ENCODE measurements around the gene HAUS2.
"Not testable (repeated sequence)": the region's sequence is repeated elsewhere in the genome, so short reads cannot be mapped to it uniquely, and the experiment has no call there.

Gene HAUS2

DNA sequence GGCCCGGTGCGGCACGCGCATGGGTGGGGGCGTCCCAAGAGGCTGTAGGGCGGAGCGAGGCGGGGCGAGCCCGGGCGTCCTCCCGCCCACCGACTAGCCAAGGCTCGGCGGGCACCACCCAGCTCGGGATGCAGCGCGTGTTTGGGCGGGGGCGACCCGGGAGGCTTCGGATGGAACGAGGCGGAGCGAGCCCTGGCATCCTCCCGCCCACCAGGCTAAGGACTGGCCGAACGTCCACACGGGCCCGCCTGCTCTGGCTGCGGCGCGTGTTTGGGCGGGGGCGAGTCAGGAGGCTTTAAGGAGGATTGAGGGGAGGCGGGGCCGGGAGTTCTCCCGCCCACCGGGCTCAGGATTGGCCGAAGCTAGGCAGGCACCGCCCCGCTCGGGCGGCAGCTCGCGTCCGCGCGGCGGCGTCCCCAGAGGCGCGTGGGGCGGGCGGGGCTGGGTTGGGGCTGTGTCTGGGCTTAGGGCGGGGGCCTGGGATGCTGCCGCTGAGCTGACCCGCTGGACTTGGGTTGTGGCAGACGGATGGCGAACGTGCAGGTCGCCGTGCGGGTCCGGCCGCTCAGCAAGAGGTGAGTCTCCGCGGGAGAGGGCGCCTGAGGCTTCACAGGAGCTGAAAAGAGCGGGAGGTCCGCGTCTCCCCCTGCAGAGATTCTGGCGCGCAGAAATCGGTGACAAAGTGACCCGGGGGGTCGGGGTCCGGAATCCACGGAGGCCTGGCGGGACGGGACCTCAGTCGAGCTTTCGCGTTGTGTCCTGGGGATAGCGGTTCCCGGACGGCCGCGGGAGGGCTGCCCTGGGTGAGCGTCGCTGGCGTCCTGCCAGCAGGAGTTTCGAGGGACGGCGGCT is 26.8 kb downstream of the HAUS2 start, which contains the start of gene STARD9:
STARD9 (plus strand) TSS at position 419 of the 852 bp plus-strand sequence; CDS start at position 529, 110 bp downstream.
- in situ Hi-C loops (cut with MboI; ENCODE audit: low sequenced_read_pairs) = no loop called here

DNA sequence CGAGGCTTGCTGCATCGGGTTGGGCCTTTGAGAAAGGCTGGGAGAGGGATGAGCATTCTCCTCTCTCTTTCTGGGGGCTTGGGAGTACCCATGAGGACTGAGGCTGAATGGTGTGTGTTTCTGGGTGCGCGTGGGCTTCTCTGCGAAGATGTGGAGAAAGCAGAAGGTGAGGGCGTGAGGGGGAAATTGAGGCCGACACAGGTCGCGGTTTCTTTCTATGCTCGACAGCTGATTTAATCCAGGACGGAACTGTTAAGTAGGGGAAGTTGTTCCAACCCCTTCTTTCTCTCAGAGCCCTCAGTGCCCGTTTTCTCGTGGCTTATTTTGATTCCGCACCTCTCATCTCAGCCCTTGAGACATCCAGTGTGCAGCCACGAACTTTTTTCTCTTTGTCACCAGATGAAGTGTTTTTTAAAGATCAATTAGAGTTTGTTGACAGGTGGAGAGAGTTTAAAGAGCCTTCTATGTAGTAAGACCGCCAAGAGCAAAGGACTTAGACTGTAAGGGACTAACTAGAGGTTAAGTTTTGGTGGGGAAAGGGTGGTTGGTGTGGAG is 27.5 kb downstream of the HAUS2 start:
- in situ Hi-C loops (cut with MboI; ENCODE audit: low sequenced_read_pairs) = no loop called here

DNA sequence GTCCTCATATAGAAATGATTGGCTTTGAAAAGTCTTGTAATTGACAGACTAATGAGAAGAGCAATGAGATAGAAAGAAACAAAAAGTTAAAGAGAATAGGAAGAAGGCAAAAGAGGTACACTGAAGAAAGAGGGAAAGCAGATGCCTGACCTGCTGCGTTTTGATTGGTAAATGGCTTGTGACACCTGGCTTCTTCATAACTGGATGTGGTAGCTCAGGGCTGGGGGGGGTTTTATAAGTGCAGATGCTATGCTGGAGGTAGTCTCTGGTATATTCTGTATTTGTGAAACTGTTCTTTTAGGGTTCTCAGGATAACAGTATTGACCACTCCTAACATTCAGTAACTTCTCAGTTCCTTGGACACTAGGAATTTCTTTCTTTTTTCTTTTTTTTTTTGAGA is 28.1 kb downstream of the HAUS2 start:
- in situ Hi-C loops (cut with MboI; ENCODE audit: low sequenced_read_pairs) = no loop called here

DNA sequence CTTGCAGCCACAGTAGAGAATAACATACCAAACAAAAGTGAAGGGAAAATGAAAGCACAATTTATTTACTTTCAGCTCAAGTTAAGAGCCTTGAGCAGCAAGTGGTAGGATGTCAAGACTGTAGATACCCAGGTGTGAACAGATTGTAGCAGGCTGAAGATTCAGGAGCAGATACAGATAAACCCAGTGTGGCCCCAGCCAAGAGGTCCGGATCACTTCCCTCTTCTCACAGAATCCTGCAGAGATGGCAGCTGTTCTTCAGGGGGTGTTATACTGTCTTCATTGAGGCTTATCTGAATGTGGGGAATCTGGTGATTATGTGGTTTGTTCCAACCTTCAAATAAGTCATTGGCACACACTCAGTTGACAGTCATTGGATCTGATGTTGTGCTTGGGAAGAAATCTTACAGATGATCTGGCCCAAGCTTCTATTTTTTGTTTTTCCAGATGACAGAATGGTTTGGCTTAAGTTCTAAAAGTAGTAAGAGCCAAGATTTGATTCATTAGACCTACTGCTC is 28.9 kb downstream of the HAUS2 start:
- in situ Hi-C loops (cut with MboI; ENCODE audit: low sequenced_read_pairs) = no loop called here

DNA sequence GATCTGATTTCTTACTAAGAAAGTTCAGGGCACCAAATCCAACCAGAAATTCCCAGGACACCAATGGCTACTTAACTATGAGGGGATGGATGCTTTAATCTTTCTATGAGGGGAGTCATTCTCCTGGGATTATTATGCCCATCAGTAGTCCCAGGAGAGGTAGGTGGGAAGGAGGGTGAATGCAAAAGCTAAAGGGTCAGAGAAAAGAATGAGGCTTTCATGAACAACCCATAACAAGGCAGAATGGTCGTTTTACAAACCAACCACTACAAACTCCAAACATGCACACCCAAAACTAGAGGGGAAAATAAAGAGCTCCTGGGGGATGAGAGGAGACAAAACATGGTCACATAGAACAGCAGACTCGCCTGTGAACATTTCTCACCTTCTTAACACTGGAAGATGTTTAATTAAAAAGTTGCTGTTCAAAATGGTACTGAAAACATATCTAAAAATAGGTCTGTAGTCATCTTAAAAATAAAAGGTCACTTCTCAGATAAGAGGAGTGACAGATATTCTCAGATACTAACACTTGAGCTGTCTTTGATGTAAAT is 30.4 kb downstream of the HAUS2 start:
- in situ Hi-C loops (cut with MboI; ENCODE audit: low sequenced_read_pairs) = no loop called here

DNA sequence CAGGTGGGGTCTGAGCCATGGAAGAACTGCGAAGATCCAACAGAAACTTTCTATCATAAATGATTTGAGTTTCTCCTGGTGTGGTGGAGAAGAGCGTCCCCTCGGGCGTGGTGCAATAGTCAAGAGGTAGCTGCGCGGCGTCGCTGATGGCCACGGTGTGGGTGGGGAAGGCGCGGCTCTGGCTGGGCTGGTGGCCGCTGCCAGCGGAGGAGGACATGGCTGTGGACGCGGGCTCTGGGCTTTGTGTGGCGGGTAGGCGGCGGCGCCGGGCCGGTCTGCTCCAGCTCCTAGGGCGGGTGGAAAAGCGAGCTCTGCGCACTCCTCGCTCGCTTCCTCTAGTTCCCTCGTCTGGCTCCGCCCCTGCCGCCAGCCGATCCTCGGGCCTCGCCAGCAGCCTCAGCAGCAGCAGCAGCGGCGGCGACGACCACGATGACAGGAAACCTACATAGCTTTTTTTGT is 32.7 kb downstream of the HAUS2 start:
- in situ Hi-C loops (cut with MboI; ENCODE audit: low sequenced_read_pairs) = no loop called here

DNA sequence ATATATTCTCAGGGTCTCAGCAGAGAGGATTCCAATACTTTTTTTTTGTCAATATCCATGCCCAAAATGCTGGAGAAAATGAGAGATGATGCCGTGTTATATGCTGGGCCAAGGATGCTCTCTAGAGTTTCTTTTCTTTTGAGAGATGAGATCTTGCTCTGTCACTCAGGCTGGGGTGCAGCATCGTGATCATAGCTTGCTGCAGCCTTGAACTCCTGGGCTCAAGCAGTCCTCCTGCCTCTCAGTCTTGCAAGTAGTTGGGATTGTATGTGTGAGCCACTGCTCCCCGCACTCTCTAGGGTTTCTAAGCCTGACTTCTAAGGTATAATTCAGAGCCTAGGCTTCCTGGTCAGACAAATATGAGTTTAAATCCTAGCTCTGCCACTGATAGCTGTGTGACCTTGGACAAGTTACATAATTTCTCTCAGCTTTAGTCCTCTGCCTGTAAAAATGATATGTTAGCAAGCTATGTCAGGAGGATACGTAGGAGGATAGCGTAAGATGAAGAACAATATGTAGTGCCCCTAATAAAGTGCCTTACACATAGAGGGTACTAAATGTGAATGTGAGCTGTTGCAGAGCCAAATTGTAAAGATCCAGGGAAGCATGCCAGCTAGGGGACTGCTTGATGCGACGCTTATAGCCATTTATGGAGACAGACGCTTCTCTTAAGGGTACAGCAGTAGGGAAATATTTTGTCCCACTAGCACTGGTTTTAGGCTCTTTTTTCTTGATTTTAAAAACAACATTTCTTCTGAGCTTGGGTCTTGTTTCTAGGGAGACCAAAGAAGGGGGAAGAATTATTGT is 34.1 kb downstream of the HAUS2 start:
- in situ Hi-C loops (cut with MboI; ENCODE audit: low sequenced_read_pairs) = no loop called here

DNA sequence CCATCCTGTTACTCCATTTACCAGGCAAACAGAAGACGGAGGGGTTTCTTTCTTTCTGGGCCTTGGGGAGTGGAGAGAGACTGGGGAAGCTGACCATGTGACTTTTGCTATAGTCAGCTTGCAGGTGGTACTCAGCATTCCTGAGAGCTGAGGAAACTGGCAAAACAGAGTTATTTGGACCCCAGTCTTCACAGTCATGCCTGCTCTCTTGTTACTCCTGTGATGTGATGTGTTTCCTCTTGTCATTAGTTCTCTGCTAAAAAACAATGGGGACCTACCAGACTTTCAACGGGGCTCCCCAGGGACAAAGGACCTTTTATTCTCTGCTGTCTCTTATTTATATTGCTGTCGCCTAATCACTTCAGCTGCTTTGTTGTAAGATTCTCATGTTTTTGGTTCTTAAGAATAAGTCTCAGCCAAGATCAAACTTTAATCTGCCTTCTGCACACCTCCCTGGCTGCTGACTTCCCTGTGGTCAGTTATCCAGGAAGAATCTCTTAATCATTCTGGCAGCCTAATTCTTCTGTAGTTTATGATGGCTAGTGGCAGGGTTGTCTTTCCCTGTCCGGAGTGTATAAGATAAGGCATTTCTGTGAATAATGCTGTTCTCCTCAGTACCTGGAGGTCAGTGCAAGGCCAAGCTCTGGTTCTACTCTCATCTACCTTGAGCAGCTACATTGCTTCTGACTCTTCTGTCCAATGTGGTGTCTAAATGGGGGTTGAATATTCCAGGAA is 35.6 kb downstream of the HAUS2 start:
- in situ Hi-C loops (cut with MboI; ENCODE audit: low sequenced_read_pairs) = no loop called here

DNA sequence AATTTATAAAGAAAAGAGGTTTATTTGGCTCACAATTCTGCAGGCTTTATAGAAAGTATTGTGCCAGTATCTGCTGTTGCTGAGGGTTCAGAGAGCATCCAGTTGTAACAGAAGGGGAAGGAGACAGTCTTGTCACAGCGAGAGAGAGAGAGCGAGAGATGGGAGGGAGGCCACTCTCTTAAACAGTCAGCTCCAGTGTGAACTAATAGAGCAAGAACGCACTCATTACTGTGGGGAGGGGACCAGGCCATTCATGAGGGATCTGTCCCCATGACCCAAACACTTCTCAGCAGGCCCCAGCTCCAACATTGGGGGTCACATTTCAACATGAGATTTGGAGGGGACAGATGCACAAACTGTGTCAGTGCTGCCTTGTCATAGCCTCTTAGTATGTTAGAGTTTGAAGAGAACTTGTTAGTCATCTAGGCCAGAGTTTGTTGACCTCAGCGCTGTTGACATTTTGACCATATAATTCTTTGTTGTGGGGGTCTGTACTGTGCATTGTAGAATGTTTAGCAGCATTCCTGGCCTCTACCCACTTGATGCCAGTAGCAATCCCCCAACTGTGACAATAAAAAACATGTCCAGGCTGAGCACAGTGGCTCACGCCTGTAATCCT is 42.1 kb downstream of the HAUS2 start:
- in situ Hi-C loops (cut with MboI; ENCODE audit: low sequenced_read_pairs) = no loop called here

DNA sequence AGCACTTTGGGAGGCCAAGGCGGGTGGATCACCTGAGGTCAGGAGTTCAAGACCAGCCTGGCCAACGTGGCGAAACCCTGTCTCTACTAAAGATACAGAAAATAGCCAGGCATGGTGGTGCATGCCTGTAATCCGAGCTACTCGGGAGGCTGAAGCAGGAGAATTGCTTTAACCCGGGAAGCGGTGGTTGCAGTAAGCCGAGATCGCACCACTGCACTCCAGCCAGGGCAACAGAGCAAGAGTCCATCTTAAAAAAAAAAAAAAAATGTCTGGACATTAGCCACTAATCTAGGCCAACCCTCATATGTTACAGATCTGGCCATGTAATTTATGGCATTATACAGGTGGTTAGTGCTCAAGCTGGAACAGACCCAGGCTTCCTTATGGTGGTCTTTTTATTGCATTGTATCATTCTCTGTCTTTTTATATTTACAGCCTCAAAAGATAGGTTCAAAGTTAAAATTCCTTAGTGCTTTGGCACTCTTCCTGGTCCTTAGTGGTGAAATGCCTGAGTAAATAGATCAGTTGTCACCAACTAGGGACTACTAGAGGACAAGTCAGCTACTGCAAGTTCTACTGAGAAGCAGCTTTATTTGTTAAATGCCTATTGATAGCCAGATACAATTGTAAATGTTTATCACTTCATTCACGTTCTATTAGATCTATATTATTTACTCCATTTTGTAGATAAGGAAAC is 42.7 kb downstream of the HAUS2 start:
- in situ Hi-C loops (cut with MboI; ENCODE audit: low sequenced_read_pairs) = no loop called here

DNA sequence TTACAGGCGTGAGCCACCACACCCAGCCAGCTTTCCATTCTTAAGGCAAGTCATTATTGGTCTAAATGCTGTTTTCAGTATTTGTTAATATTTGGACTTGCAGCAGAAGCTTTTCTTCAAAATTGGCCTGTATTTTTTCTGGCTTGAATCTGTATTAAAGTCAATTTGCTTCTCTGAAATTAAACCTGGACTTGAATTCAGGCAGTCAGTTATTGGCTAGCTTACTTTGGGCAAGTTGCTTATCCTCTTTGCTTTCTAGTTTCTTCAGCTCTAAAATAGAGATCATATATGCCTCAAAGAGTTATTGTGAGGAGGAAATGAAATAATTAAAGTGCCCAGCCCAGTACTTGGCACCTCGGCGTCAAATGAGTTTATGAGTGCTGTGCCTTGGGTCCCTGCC is 44.1 kb downstream of the HAUS2 start:
- in situ Hi-C loops (cut with MboI; ENCODE audit: low sequenced_read_pairs) = no loop called here

DNA sequence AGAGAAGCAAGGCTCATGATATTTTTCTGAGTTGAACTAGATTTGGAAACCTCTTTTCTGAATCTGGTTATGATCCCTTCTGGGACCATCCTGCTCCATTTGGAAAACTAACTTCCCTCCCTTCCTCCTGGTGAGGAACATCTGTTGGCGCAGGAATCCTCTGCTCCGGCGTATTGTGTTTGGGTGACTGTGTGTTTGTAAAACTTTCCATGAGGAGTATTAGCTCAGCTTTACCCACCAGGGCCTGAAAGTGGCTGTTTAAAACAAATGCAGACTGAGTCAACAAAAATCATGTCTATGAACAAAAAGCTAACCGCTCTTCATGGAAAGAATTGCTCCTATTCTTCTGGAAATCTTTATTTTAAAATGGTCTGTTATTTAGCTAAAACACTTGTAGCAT is 44.5 kb downstream of the HAUS2 start:
- in situ Hi-C loops (cut with MboI; ENCODE audit: low sequenced_read_pairs) = no loop called here

DNA sequence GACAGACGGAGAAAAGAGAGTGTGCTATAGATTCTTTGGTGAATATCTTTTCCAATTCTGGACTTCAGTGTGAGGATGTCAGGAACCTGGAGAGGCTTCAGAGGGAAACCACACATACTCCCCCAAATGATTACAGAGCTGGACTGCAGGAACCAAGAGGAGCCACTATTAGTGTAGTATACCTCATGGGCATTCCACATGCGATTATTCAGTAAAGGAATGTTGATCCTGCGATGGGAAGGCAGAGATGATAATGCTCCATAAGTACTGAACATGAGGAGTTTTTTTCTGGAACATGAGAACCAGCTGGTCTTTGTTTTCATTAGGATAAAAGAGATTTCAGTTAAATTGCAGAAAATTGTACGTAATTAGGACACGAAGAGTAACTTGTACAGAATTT is 45.5 kb downstream of the HAUS2 start:
- in situ Hi-C loops (cut with MboI; ENCODE audit: low sequenced_read_pairs) = no loop called here

DNA sequence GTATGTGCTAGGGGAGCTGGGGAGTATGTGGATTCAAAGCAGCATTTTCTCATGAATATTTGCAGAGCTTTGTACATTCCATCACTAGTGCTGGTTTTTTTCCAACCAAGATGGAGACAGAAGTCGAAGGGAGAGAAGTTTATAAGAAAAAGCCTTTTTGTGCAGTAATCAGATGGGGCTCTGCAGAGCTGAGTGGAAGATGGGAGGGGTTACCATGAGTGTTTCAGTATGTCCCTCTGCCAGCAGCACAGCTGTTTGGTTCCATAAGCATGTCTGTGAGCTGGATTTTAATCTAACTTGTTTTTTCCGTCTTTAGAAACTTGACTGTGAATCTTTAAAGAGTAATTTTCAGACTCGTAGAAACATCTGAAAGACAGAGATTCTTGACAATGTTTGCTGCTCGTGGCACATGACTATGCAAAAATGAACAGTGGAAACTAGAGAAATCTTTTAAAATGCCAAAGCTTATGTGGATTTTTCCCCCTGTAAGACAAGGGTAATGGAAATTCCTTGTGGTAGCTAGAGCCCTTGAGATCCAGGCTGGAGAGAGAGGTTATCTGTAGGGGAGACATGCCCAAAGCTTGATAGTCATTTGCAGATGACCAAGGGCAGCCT is 47.1 kb downstream of the HAUS2 start:
- in situ Hi-C loops (cut with MboI; ENCODE audit: low sequenced_read_pairs) = no loop called here

DNA sequence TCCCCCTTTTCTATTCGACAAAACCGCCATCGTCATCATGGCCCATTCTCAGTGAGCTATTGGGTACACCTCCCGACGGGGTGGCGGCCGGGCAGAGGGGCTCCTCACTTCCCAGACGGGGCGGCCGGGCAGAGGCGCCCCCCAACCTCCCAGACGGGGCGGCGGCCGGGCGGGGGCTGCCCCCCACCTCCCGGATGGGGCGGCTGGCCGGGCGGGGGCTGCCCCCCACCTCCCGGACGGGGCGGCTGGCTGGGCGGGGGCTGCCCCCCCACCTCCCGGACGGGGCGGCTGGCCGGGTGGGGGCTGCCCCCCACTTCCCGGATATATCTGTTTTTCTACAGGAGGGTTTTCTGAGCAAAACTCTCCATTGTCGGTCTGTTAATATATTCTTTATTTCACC is 52.7 kb downstream of the HAUS2 start:
- in situ Hi-C loops (cut with MboI; ENCODE audit: low sequenced_read_pairs) = not testable (repeated sequence)

DNA sequence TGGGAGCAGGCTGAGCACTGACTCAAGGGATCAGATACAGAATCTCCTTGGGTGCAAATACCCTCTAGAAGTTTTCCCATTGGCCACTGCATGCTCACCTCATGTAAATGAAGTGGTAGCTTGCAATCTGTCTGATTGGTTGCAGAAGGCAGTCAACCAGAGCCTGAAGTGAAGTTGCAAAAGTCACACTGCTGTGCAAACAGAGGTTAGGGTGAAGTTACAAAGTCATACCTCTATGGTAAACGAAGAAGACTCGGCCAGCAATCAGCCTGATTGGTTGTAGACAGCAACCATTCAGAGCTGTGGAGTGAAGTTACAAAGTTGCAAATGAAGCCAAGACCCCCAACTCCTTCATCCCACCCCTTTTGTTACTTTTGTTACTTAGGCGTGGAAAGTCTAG is 53.9 kb downstream of the HAUS2 start:
- in situ Hi-C loops (cut with MboI; ENCODE audit: low sequenced_read_pairs) = no loop called here

DNA sequence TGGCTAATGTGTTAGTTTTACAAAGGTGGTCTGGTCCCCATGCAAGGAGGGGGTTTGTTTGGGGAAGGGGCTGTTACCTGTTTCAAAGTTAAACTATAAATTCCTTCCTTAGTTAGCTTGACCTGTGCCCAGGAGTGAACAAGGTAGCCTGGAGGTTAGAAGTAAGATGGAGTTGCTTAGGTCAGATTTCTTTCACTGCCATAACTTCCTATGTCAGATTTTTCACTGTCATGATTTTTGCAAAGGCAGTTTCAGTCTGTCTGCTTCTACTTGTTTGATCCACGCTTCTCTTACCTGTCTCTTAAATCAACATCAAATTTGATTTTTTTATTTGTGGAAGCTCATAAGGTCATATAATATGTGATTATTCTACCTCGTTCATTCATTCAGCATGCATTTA is 55.3 kb downstream of the HAUS2 start:
- in situ Hi-C loops (cut with MboI; ENCODE audit: low sequenced_read_pairs) = no loop called here

DNA sequence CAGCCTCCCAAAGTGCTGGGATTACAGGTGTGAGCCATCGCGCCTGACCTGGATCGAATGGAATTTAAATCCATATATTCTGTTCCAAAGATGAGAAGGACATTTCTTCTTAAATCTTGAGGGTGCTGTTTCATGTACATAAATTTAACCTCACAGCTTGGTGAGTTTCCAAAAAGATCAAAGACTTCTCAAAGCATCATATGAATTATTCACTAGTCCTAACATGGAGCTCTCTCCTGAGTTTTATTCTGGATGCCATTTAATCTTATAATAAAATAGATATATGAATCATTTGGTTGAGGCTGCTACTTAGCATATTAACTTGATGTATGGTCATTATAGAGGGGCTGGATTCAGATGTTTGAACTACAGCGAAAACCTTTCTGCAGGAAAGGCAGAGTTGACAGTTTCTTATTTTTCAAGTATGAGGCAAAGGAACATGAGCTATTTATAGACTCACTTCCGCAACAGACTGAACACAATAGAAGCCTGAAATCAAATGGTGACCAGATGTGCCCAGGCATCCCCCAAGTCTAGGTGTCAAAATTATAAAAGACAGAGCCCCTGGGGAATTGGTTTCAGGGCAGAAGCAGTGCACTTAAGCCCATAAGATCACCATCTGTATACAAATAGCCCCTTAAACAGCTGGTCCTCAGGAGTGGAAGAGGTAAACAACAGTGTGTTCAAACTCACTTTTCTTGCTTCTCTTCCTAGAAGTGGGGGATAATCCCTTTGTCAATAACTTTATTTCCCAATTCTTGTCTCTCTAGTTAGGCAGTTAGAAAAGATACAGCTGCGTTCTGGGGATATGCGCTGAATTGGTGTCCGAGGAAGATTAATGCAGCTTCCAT is 56.5 kb downstream of the HAUS2 start:
- in situ Hi-C loops (cut with MboI; ENCODE audit: low sequenced_read_pairs) = no loop called here

All from HL-60/S4 (cell line).